Measurements from ENCODE around the gene C1orf105. TPM values are rescaled to one million over a fixed set of nuclear protein-coding genes. Genes with fewer than 3 reads are reported as not detected.
A peak's percentile ranks its signal among the peaks of the same experiment; 100 is the strongest.
"Not testable (repeated sequence)": the region's sequence is repeated elsewhere in the genome, so short reads cannot be mapped to it uniquely, and the experiment has no call there.

C1orf105 gene
- total and polyA plus RNA-seq, 10 donors, result not detected

GRCh38 chr1:172431721-172432192, 11.3 kb downstream of the C1orf105 start:
- no peaks in the 10 kb centered on the region for H3K27me3 ChIP-seq (replicated peaks in 1 of 7)
- intact Hi-C loops (cut with DNase I; ENCODE audit: low total_unique reads), result no loop called here
- H3K9me3 ChIP-seq, result peaks cover 0 to 8% (median under 1%) of the 10 kb centered on the region in 8 donors
- DNase-seq, result no peak
- H3K36me3 ChIP-seq, result peaks cover 0 to 9% (median 0%) of the 10 kb centered on the region in 6 donors
- H3K27ac ChIP-seq, result peak overlapping the region in 1 of 8 donors; percentile 2
- H3K4me3 ChIP-seq, result no peak overlapping the region
- TF ChIP-seq, protein P1, sequence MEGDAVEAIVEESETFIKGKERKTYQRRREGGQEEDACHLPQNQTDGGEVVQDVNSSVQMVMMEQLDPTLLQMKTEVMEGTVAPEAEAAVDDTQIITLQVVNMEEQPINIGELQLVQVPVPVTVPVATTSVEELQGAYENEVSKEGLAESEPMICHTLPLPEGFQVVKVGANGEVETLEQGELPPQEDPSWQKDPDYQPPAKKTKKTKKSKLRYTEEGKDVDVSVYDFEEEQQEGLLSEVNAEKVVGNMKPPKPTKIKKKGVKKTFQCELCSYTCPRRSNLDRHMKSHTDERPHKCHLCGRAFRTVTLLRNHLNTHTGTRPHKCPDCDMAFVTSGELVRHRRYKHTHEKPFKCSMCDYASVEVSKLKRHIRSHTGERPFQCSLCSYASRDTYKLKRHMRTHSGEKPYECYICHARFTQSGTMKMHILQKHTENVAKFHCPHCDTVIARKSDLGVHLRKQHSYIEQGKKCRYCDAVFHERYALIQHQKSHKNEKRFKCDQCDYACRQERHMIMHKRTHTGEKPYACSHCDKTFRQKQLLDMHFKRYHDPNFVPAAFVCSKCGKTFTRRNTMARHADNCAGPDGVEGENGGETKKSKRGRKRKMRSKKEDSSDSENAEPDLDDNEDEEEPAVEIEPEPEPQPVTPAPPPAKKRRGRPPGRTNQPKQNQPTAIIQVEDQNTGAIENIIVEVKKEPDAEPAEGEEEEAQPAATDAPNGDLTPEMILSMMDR (IDR thresholded peaks at IDR 0.05 in 8 of 11, conservative IDR thresholded peaks at IDR 0.05 in 3 of 11), result no peak
- TF ChIP-seq POLR2A (IDR thresholded peaks at IDR 0.05) (no peak), POLR2AphosphoS5 (IDR thresholded peaks at IDR 0.05) (no peak)
- H3K4me1 ChIP-seq, result peaks cover 0 to 34% (median 10%) of the 10 kb centered on the region in 6 donors
- WGBS, 5 donors, result 77 to 87% (median 83%) methylated on average over 8 to 9 of the region's 9 CpGs

DNA sequence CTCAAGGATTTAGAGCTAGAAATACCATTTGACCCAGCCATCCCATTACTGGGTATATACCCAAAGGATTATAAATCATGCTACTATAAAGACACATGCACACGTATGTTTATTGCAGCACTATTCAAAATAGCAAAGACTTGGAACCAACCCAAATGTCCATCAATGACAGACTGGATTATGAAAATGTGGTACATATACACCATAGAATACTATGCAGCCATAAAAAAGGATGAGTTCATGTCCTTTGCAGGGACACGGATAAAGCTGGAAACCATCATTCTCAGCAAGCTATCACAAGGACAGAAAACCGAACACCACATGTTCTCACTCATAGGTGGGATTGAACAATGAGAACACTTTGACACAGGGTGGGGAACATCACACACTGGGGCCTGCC, 16.7 kb downstream of the C1orf105 start:
- H3K4me3 ChIP-seq; H3K27me3 ChIP-seq (replicated peaks in 1 of 7); DNase-seq; H3K27ac ChIP-seq; intact Hi-C loops (cut with DNase I; ENCODE audit: low total_unique reads): not testable (repeated sequence)
- peaks cover 0 to 21% (median 2%) of the 10 kb centered on the region in 6 donors for H3K36me3 ChIP-seq
- H3K4me1 ChIP-seq, result peaks cover 3 to 25% (median 14%) of the 10 kb centered on the region in 6 donors
- WGBS, 5 donors, result 92 to 95% (median 94%) methylated on average over 3 of the region's 3 CpGs
- H3K9me3 ChIP-seq, result peaks cover 0 to 17% (median 14%) of the 10 kb centered on the region in 8 donors

DNA sequence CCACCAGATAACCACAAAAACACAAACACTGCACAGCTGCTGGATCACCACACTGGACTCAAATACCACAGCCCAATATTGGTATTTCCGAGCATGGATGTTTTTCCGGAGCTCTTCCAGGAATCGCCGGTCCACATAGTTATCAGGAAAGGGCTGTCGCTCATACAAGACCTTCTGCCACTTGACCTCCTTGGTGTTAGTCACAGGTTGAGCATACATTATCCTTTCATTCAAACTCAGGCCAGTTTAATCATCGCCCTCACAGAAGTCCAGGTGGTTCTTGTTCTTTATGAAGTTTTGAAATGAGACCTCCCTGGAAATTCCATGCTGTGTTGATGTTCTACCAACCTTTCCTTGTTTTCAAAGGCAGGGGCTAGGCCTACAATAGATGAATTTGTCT, 21.9 kb downstream of the C1orf105 start:
- Histone ChIP-seq H3K4me1 (peaks cover 19 to 45% (median 33%) of the 10 kb centered on the region in 6 donors), H3K36me3 (peaks cover 0 to 24% (median 2%) of the 10 kb centered on the region in 6 donors), H3K27me3 (replicated peaks in 1 of 7) (no peaks in the 10 kb centered on the region), H3K9me3 (peaks cover 0 to 9% (median 2%) of the 10 kb centered on the region in 8 donors), H3K4me3 (peak overlapping the region in 2 of 8 donors; percentile 80 to 87), H3K27ac (peak overlapping the region in 1 of 8 donors; percentile 6)
- TF ChIP-seq POLR2A (IDR thresholded peaks at IDR 0.05) (no peak), POLR2AphosphoS5 (IDR thresholded peaks at IDR 0.05) (no peak)
- TF ChIP-seq, protein P1 (IDR thresholded peaks at IDR 0.05 in 8 of 11, conservative IDR thresholded peaks at IDR 0.05 in 3 of 11), result no peak
- WGBS, 5 donors, result 90 to 96% (median 93%) methylated on average over 6 of the region's 6 CpGs
- intact Hi-C loops (cut with DNase I; ENCODE audit: low total_unique reads), result loop anchor here (10.0 kb wide), 1 partner anchor 438 kb away; no protein-coding TSS in a partner anchor
- no peak for DNase-seq

DNA sequence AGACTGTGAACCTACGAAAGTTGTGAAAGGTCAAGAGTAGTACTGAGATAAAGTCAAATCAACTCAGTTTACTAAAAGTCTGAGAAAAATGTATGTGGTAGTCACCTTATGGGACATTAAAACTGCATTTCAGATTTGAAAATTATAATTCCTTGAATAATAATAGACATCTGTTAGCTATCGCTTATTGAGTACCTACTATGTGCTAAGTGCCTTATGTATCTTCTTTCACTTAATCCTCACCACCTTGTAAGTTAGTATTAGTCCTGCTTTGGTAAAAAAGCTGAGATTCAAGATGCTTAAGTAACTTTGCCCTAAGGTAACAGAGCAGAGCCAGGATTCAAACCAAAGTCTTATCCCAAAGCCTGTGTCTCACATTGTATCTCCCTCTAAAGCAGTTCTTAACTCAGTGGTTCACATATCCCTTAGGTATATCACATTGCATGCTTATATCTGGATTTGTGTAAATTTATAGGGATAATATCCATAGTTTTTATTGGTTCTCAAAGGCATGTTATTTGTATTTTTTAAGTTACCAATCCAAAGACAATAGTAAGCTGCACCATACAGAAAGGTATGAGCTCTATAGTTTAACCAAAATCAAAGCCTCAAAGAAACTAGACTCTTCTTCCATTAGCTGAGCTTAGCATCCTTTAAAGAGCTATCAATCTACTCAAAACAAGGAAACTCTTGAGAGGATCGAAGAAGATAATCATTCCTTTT, 22.5 kb downstream of the C1orf105 start:
- intact Hi-C loops (cut with DNase I; ENCODE audit: low total_unique reads), result loop anchor here (10.0 kb wide), 1 partner anchor 438 kb away; no protein-coding TSS in a partner anchor
- no peak for DNase-seq
- H3K4me3 ChIP-seq, result peak overlapping the region; percentile 59 to 91 (median 76)

More for the DNA sequence above, 22.5 kb downstream of the C1orf105 start:
- H3K36me3 ChIP-seq, result peaks cover 0 to 24% (median 2%) of the 10 kb centered on the region in 6 donors
- H3K27me3 ChIP-seq (replicated peaks in 1 of 7), result no peaks in the 10 kb centered on the region
- peak overlapping the region; percentile 6 to 89 (median 87) for H3K27ac ChIP-seq
- WGBS, 5 donors, result 65 to 74% (median 67%) methylated on average over 3 of the region's 3 CpGs
- H3K9me3 ChIP-seq, result peaks cover 0 to 3% (median 0%) of the 10 kb centered on the region in 8 donors
- peaks cover 19 to 51% (median 33%) of the 10 kb centered on the region in 6 donors for H3K4me1 ChIP-seq
- TF ChIP-seq POLR2AphosphoS5 (IDR thresholded peaks at IDR 0.05) (no peak), POLR2A (IDR thresholded peaks at IDR 0.05) (no peak)
- TF ChIP-seq, protein P1 (IDR thresholded peaks at IDR 0.05 in 8 of 11, conservative IDR thresholded peaks at IDR 0.05 in 3 of 11), result no peak

Data from spleen (tissue), 11 donors.